ENCODE results near the gene TNRC6C.

TNRC6C gene

DNA sequence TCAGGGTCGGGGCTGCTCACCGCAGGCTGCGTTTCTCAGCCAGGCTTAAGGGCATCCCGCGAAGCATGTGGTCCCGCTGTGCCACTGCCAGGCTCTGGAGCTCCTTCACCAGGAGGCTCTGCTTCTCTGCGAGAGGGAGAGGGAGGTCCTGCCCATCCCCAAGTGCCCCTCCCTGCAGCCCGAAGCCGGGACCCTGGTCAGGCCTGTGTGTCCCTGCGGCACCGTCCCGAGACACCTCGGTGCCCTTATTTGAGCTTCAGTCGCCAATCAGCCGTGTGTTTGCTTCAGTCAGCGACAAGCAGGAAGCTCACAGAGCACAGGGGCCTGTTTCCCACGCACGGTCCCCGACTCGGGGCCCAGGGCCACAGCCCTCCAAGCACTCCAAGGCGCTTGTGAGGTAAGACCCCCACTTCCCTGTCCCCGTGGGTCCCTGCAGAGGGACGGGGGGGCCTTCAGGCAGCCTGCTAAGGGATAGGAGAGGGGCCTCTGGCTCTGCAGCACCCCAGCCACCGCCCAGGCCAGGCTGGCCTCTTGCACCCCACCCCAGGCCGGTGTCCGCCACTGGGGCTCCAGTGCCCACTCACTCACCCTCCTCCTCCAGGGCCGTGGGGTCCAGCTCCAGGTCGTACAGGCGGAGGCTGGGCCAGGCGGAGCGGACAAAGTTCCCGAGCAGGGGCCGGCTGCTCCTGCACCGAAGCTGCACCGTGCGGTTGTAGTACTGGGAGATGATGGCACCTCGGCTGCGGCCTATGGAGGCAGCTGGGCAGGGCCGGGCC, 166.8 kb downstream of the TNRC6C start:
- H3K4me3 ChIP-seq (ENCODE audit: low read depth, low read length), result no peak overlapping the region
- TF ChIP-seq, protein P1, sequence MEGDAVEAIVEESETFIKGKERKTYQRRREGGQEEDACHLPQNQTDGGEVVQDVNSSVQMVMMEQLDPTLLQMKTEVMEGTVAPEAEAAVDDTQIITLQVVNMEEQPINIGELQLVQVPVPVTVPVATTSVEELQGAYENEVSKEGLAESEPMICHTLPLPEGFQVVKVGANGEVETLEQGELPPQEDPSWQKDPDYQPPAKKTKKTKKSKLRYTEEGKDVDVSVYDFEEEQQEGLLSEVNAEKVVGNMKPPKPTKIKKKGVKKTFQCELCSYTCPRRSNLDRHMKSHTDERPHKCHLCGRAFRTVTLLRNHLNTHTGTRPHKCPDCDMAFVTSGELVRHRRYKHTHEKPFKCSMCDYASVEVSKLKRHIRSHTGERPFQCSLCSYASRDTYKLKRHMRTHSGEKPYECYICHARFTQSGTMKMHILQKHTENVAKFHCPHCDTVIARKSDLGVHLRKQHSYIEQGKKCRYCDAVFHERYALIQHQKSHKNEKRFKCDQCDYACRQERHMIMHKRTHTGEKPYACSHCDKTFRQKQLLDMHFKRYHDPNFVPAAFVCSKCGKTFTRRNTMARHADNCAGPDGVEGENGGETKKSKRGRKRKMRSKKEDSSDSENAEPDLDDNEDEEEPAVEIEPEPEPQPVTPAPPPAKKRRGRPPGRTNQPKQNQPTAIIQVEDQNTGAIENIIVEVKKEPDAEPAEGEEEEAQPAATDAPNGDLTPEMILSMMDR (IDR thresholded peaks at IDR 0.05; ENCODE audit: low read depth, low read length), result no peak

DNA sequence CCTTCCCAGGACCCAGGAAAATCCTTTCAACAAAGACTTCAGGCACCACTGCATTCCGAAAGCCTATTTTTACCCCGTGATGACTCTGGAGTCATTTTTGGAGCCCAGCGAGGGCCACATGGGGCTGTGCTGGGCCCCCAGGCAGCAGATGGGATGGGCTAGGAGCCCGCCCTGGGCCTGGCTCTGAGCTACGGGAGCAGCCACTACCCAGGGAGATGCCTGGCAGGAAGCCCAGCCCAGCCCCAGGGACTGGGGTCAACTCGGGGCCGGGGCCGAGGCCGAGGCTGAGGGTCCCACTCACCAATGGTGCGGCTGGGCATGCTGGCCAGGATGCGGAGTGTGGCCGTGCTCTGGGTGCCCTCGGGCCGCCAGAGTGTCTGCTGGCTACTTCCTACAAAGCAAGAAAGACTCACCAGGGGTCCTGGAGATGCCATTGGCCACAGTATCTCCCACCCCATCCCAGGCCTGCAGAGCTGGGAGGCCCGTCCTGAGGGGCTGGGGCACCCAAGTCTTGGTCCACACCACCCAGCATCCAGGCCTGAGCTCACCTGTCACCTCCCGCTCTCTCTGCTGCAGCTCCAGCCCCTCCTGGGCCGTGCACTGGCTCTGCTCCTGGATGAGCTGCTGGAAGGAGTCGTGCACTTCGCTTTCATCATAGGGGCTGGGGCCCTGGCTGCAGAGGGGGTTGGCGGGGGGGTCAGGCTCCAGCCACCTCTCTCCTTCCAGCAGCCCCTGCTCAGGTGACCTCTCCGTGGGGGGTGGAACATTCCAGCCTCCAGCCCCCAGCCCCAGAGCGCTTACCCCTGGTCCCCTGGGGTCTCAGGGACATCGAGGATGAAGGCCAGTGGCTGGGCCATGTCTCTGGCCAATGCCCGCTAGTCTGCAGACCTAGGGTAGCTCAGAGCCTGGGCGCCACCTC, 167.7 kb downstream of the TNRC6C start:
- TF ChIP-seq, protein P1 (IDR thresholded peaks at IDR 0.05; ENCODE audit: low read depth, low read length), result no peak
- no peak overlapping the region for H3K4me3 ChIP-seq (ENCODE audit: low read depth, low read length)

DNA sequence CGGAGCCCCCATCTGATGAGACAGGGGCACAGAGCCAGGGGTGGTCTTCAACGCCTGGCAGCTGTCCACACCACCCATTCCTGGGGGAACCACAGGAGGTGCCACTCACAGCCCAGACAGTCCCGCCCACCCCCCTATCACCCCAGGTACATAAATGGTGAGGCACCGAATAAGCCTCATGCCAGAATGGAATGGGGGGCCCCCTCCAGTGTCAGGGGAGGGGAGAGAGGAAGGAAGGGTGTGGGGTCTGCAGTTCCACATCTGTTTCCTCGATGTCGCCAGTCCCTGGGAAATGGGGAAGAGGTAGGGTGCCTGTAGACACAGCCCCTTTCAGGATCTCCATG, 168.4 kb downstream of the TNRC6C start:
- TF ChIP-seq, protein P1 (IDR thresholded peaks at IDR 0.05; ENCODE audit: low read depth, low read length), result no peak
- no peak overlapping the region for H3K4me3 ChIP-seq (ENCODE audit: low read depth, low read length)

DNA sequence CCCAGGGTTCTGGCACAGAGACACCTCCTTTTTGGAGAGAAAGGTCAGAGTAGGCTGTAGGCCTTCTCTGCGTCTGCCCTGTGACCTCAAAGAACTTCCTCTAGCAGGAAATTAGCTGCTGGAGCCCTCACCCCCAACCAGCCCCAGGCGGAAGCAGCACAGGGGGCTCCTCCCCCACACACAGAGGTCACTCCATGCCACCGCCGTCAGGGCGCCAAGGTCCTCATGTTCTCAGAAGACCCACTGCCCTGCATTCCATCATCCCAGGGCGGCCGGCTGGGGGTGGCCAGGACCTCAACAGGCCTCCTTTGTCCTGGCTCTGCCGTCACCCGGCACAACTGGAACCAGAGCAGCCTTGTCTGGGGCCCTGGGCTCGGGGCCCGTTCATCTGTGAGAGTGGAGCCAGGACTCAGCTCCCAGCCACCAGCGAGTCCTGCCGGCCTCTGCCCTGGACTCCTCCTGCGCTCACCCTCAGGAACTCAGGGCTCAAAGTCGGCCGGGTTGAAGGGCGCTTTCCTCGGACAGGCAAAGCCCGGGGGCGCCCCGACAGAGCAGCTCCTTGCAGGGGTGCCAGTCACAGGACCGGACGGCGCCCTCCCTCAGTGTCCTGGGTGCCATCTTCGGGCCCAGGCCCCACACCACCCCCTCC, 168.9 kb downstream of the TNRC6C start:
- TF ChIP-seq, protein P1 (IDR thresholded peaks at IDR 0.05; ENCODE audit: low read depth, low read length), result no peak
- no peak overlapping the region for H3K4me3 ChIP-seq (ENCODE audit: low read depth, low read length)

DNA sequence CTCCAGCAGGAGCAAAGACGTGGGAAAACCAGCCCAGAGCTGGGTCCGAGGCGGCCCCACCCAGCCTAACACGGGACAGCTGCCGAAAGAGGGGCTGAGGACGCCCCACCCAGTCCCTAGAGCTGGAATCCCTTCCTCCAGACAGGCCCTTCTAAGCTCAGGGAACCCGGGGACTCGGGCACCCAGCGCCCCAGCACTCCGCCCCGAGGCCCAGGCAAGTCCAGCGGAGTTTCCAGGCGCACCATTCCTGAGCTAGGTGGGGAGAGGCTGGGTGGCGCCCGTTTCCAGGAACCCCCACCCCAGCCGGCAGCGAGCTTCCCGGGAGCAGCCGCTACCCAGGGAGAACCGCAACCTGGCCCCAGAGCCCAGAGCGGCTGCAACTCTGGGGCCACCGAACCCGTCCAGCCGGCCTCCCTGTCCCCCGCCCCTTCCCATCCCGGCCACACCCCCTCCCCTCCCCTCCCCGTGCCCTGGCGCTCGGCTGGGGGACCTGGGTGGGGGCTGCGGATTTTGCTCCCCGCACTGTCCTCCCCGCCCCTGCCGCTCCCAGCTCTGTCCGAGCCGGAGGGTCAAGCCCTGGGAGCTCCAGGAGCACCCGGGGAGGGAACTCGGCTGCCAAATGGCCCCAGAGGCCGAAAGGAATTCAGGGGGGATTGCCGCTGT, 169.5 kb downstream of the TNRC6C start:
- H3K4me3 ChIP-seq (ENCODE audit: low read depth, low read length), result peak overlapping the region; percentile 35
- TF ChIP-seq, protein P1 (IDR thresholded peaks at IDR 0.05; ENCODE audit: low read depth, low read length), result no peak

DNA sequence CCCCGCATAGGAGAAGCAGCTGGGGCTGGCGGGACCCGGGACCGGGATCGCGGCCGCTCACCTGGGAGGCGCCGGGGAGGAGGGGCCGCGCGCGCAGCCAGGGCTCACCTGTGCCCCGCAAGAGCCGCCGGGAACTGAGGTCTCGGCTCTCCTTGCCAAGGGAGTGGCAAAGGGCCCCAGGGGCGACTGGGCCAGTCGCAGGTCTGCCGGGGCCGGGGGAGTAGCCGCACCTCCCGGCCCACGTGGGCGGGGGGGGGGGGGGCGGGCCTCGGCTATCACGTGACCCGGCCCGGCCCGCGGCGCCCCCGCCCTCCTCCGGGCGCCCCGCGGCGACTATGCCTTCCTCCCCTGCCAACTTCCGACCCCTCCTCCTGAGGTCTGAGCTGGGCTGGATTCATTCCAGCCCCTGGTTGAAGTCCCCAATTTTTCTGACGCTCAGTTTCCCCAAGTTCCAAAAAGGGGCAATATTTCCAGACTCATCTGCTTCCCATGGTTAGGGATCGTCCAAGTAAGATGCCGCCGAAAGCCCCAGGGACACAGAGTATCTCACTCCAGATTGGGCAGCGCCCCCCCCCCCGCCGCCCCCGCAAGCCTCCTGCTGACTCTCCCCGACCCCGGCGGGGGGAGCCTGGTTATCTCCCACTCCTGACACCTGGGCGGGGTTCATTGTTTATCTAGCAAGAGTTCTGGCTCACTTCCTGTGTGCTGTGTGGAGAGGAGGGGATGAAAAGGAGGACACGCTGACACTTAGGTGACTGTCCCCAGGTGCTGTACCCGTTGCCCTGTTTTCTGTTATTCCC, 170.2 kb downstream of the TNRC6C start, which contains the start of gene TMC6:
Gene TMC6 (minus strand): TSS at position 205 of the 800 bp plus-strand sequence. CDS start 1,923 bp downstream, outside the sequence.
- H3K4me3 ChIP-seq (ENCODE audit: low read depth, low read length), result peak within 1 kb of the TSS; percentile 35
- TF ChIP-seq, protein P1 (IDR thresholded peaks at IDR 0.05; ENCODE audit: low read depth, low read length), result no peak
